Mesangial cell (primary cell): ENCODE measurements around the gene LAMB3. TPM values are rescaled to one million over a fixed set of nuclear protein-coding genes. Genes with fewer than 3 reads are reported as not detected.

Experiments
- total RNA-seq: library from RNA; depleted of rRNA; stranded (reverse); fragments of >200 nt; gene quantifications from 2 replicates; pipeline ENCODE4 v1.2.3, GENCODE V29; 2015

The LAMB3 gene
- total RNA-seq, result 6.2 and 7.2 TPM in 2 replicates

DNA sequence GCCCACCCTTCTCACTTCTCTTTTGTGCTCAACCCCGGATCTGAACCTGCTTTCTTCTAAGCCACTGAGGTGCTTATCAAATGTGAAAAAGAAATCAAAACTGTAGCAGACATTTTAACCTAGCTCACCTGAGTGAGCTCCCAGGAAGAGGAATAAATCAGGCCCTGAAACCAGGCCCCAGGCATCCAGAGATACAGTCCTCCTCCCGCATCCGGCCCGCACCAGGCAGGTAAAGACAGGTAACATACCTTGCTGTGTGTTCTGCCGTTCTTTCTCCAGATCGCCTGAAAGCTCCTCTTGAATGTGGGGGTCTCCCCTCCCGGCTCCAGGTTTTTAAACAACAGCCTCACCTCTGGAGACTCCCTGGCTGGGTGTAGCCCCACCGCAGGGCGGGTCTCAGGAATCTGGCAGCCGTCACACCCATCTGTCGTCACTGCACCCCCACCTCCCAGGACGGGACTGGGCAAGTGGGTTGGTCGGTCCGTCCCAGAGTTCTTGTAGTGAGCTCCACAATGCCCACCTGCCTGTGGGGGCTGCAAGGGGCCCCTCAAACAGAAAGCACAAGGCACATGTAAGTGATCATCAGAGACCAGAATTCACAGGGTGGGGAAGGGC lies at the start of gene LAMB3:
Gene LAMB3 (minus strand): TSS at position 305 of the 615 bp plus-strand sequence. CDS start 1,481 bp downstream, outside the sequence.

GRCh38 chr1:209674957-209675564 lies 22.8 kb upstream of the LAMB3 start, which contains the start of gene G0S2:
G0S2 (plus strand) TSS chr1:209675412; CDS start chr1:209675685, 273 bp downstream.

DNA sequence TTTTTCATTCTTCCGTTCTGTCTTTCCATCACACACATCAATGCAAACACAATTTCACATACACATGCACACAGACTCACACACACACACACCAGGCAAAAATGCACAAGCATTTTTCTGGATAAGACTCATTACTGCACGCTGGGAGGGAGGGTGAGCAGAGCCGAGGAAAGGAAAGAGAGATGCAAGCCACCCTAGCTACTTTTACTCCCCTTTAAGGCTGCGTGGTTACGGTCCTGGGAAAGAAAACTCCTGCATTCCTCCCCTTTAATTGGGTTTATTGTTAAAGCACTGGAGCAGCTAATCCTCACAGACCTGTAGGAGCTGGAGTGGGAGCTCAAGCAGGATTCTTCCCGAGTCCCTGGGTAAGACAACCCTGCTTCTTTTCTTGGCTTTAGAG lies 68.8 kb downstream of the LAMB3 start, which contains the start of gene CAMK1G:
Gene CAMK1G (plus strand): TSS at position 307 of the 400 bp plus-strand sequence. CDS start 11,270 bp downstream, outside the sequence.

Other genes with a start within 250 kb of the LAMB3 start
- 0.51 TPM in 1 of 2 replicates, not detected in the other for gene CAMK1G, start 68.7 kb downstream of the LAMB3 start, total RNA-seq
- gene G0S2, start 23.0 kb upstream of the LAMB3 start, total RNA-seq, result 1.5 and 5.1 TPM in 2 replicates
- not detected in 2 replicates for gene HSD11B1, start 52.4 kb upstream of the LAMB3 start, total RNA-seq
- not detected in 2 replicates for gene TRAF3IP3, start 103.6 kb upstream of the LAMB3 start, total RNA-seq
- 1.8 and 2.3 TPM in 2 replicates for gene C1orf74, start 132.1 kb upstream of the LAMB3 start, total RNA-seq
- gene IRF6, start 153.7 kb upstream of the LAMB3 start, total RNA-seq, result 3.1 and 11.8 TPM in 2 replicates
- 4.9 and 6.6 TPM in 2 replicates for gene UTP25, start 175.5 kb upstream of the LAMB3 start, total RNA-seq